Activated naive CD8-positive, alpha-beta T cell treated with anti-CD3 and anti-CD28 coated beads, Interleukin-2, amount 50 U/mL, for 16 hours (primary cell): ENCODE data around the gene ECI1.
"Not testable (repeated sequence)": the region's sequence is repeated elsewhere in the genome, so short reads cannot be mapped to it uniquely, and the experiment has no call there.

Experiments
- DNase-seq: peaks from one replicate; pipeline ENCODE4 v3.0.0-alpha.2; 2020; ENCODE audit warnings: low read depth, low spot score

ECI1 gene

DNA sequence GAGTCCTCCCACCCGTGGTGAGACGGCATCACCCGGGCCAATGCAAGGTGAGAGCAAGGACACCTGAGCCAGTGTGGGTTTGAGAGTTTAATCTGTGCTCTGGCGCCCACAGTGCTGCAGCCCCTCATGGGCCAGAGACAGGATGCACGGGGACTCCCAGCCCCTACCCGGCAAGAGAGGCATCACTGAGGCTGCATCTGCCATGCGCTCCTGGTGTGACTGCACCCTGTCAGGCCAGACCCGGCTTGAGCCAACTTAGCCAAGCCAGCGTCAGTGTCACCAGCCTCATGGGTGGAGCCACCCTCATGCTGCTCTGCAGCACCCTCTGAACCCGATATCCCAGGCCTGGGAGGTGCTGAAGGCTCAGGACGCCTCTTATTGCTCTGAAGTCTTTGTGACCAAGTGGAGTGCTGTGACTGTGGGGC lies 39.5 kb downstream of the ECI1 start:
- no peak for DNase-seq

DNA sequence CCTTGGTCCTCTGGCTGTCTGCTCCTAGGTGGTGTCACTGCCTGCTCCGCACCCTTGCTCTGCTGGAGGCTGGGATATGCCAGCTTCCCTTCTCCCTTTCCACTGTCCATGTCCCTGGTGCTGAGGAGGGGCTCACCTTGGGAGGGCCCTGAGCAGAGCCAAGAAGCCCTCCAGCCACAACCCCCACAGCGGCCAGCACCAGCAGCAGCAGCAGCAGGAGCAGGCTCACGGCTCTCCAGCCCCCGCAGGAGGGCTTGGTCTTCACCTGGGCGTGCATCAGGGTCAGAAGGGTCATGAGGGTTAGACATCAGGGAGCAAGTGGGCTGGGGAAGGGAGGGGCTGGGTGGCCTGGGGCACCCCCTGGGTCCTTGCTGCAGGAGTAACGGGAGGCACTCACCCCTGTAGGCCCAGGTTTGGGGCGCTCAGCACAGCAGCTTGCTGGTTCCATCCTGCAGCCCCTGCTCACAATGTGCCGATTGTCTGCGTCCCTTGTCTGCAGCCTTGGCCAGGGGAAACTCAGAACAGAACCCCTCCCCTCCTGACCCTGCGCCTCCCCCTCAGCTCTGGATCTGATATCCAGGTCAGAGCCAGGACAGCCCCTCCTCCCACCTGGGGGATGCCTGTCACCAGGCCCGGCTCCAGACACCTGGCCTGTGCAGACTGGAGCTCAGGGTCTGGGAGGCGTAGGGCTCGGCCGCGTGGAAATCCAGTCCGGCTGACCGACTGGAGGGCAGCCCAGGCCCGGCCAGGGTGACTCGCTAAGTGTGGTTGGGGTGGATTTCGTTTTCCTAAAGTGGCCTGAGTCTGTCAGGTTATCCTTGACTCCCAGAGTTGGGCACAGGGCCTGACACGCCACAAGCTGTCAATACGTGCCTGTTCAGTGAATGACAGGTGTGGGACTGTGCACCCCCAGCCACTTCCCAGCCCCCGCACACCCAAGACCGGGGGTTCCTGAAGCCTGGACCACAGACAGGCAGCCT lies 40.7 kb downstream of the ECI1 start, which contains the start of gene BRICD5:
Gene BRICD5, minus strand, starts transcription at position 478 of the 980 bp plus-strand sequence. Its CDS starts 30 bp downstream, at position 448.
- DNase-seq, result no peak

DNA sequence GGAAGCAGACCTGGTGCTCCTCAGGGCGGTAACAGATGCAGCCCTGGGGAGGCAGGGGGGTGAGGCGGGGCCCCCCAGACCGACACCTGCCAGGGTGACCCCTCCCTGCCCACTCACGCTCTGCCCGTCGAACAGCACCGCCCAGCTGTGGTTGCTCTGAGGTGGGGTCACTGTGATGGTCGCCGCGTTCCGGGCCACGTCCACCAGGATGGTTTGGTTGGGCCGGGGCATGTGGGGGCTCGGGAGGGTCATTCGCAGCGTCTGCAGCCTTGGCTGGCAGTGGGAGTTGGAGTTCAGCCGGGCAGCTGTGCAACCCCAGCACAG lies 41.4 kb downstream of the ECI1 start:
- no peak for DNase-seq

DNA sequence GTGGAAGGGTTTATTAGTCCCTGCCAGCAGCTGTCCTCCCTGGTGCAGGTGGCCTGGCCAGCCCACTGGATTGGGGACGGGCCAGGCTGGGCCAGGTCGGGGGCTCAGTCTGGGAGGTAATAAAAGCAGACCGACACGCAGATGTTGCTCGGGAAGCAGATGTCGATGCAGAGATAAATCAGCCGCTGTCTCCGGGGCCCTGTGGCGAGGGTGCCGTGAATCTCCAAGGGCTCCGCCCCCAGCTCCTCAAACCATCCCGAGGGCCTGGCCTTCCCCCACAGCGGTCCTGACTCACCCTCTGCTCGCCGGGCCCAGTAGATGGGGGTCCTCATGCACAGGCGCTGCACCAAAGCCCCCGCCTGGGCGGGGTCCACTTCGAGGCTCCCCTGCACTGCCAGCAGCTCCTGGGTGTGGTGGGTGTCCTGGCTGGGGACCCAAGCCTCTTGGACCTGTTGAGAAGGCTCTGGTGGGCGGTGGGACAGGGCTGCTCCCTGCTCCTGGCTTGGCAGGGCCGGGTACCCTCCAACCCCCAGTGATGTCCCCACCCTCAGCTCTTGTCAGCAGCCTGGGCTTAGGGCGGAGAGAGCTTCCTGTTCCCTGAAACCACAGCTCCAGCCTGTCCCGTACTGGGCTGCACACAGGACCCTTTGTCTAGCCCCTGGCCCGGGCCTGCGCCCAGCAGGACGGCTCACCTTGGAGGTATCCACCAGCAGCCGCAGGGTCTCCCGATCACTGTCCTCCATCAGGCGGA lies 42.0 kb downstream of the ECI1 start:
- DNase-seq, result no peak

DNA sequence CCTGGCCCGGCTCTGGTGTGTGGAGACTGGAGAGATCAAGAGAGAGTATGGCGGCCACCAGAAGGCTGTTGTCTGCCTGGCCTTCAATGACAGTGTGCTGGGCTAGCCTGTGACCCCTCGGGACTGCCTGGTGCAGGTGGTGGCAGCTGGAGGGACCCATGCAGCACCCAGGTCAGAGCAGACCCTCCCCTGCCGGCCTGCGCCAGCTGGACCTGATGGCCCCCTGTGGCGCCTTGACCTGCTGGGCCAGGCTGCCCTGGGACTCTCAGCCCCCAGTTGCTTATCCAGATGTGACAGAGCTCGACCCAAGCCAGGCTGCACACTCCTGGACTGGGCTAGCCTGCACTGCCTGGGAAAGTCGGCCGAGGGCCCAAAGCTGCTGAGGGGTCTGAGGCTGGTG lies 42.6 kb downstream of the ECI1 start:
- DNase-seq, result no peak

DNA sequence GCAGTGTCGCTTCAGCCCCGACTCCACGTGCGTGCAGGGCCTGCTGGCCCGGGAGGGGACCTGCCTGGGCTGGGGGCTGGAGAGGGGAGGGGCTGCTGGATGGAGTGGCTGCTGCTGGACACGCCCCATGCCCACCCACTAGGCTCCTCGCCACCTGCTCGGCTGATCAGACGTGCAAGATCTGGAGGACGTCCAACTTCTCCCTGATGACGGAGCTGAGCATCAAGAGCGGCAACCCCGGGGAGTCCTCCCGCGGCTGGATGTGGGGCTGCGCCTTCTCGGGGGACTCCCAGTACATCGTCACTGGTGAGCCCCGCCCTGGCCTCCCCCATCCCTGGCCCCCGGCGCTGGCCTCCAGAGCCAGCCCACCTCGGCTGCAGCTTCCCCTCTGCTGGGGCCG lies 43.1 kb downstream of the ECI1 start:
- DNase-seq, result no peak

DNA sequence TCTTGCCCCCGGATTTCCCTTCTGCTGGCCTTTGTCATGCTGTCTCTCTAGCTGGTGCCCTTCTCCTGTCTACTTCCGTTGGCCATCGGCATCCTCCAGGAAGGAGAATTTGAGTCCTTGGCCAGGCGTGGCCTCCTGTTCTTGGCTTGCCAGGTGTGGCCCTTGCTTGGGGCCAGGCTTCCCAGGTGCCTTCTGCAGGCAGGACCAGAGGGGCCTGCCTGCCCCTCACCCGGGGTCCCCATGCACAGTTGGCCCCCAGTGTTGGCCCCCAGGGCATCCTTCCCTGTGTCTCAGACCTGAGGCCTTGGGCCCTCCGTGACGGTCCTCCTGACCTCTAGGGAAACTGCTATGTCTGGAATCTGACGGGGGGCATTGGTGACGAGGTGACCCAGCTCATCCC lies 43.5 kb downstream of the ECI1 start:
- no peak for DNase-seq

DNA sequence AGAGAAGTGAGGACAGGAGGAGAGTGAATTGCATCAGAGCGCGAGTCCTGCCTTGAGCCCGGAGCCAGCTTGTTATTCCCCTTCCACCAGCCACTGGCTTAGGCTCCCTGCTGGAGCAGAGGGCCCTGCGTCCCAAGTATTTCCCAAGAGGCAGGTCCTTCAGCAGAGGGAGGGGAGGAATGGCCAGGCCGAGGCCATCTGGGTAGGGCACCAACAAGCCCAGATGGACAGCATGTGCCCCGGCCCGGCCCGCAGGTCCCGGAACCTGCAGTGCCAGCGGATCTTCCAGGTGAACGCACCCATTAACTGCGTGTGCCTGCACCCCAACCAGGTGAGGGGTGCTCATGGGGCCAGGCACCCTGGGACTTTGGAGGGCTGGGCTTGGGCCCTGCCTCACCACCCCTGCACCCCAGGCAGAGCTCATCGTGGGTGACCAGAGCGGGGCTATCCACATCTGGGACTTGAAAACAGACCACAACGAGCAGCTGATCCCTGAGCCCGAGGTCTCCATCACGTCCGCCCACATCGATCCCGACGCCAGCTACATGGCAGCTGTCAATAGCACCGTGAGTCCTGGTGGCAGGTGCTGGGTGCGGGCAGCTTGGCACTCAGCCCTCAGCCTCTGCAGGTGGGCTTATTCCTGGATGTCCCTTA lies 44.5 kb downstream of the ECI1 start:
- no peak for DNase-seq

DNA sequence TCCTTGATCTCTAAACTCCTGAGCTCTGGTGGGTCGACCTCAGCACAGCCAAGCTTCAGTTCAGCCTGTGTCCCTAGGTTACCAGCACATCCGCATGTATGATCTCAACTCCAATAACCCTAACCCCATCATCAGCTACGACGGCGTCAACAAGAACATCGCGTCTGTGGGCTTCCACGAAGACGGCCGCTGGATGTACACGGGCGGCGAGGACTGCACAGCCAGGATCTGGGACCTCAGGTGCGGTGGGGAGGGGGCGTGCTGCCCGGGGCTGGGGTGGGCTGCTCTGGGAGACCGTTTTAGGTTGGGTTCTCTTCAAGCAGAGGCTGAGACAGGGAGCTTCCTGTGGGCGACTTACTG lies 45.0 kb downstream of the ECI1 start:
- no peak for DNase-seq

DNA sequence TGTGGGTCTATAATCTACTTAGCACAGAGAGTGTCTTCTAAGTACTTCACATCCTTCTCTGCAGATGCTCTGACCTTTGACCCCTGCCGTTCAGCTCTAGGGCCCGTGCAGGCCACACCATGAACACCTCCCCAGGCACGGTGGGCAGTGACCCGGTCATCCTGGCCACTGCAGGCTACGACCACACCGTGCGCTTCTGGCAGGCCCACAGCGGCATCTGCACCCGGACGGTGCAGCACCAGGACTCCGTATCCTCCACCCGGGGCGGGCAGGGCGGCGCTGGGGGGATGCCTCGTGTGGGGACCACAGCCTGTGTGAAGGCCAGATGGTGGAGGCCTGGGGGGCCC lies 45.4 kb downstream of the ECI1 start:
- DNase-seq, result no peak

DNA sequence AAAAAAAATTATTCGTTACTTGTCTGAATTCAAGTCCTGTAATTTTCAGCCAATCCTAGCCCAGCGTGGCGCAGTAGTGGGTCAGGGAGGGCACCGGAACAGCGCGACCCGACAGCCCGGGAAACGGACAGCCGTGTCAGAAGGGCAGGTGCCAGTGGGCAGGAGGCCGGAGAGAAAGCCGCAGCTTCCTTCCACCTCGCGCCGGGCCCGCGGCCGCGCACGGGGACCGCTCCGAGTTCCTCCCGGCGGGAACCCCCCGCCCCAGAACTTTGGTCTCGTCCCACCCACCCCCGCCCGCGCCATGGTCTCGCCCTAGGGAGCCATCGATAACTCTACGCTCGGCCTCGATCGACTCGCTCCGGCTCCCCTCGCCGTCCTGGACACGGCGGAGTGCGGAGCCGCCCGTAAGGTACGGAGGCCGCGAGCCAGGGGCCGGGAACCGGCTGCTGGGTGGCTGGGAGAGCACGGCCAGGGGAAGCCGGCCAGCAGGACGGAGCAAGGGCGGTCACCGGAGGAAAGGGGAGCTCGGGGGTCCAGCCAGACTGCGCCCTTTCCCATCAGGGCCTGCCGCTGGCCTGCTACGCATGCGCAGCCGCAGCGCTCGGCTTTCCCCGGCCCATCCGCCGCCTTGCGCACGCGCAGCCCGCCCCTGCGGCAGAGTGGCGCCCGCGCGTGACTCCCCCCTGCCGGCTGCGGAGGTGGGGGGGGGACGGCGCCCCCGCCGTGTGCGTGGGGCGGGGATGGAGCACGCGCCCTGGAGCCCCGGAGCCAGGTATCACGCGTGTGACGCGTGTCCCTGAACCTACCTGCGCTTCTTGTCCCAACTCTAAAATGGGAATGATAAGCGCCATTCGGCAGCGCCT lies 46.1 kb downstream of the ECI1 start, which contains the start of gene MLST8:
Gene MLST8, plus strand, starts transcription at position 351 of the 863 bp plus-strand sequence. CDS start 632 bp downstream, outside the sequence.
- peak; percentile 75 for DNase-seq

DNA sequence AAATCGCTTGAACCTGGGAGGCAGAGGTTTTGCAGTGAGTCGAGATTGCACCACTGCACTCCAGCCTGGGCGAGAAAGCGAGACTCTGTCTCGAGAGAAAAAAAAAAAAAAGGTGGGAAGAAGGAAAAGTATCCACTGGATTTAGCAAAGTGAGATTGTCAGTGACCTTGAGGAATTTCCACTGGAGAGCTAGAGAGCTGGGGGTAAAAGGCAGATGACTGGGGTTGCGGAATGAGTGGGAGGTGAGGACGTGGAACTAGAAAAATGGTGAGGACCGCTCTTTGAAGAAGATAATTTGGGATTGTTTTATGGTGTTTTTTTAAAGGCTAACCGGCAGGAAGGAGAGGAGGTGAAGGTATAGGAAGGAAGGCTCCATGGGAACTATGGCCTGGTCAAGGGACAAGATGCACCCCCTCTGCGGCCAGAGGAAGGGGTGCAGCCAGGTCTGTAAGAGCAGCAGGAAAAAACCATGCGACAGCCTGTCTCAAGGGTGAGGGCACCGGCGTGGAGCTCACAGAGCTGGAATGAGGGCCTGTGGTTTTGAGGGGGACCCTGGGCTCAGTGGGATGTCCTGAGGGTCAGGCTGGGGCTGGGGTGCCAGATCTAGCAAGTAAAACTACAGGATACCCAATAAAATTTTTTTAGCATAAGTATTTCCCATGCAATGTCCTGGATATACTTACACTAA lies 46.8 kb downstream of the ECI1 start:
- DNase-seq, result no peak

DNA sequence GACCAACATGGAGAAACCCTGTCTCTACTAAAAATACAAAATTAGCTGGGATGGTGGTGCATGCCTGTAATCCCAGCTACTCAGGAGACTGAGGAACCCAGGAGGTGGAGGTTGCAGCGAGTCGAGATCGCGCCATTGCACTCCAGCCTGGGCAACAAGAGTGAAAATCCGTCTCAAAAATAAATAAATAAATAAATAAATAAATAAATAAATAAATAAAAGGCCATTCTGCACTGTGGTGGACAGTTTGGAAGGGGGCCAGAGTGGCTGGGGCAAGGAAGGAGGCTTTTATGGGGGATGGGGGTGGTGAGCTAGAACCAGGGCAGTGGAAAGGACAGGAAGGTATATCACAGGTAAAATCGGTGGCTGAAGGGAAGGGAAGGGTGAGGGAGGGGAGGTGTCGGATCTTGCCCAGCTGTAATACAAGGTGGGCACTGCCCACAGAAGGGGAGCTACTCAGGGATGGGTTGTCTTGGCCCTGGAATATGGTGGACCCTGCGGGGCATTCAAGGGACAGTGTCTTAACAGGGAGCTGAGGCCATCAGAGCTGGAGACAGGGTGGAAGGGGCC lies 48.2 kb downstream of the ECI1 start:
- not testable (repeated sequence) for DNase-seq

DNA sequence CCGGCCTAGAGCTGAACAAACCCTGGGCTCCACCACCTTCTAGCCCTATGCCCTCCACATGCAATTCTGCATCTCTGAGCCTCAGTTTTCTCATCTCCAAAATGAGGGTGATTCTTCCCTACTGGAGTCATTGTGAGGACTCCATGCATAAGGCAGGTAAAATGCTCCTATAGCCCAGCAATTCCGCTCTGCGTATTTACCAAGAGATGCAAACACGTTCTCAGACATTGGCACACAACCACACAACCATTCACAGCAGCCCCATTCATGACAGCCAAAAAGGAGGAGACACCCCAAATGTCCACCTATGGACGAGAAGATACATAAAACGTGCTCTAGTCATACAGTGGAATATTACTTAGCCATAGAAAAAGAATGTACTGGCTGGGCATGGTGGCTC lies 51.1 kb downstream of the ECI1 start:
- DNase-seq, result no peak

DNA sequence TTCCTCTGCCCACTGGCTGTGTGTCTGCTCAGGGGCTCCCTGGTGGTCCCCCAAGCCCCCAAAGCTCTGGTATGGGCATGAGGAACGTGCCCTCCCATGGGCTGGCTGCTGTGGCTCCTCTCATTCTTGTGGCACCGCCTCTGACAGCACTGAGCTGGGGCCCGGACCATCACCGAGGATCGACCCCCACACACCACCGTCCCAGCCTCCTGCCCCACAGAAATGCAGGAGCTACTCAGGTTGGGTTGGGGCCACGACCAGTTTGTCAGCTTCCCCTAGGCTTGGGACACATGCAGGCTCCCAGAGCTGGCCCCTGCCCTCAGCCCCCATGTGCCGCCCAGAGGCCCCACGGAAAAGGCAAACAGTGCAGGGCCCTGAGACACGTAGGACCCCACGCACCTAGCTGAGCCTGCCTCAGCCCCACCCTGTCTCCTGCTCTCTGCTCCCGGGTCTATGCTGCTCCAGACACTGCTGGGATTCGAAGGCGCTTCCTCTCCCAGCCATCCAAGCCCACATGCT lies 51.7 kb downstream of the ECI1 start:
- no peak for DNase-seq

DNA sequence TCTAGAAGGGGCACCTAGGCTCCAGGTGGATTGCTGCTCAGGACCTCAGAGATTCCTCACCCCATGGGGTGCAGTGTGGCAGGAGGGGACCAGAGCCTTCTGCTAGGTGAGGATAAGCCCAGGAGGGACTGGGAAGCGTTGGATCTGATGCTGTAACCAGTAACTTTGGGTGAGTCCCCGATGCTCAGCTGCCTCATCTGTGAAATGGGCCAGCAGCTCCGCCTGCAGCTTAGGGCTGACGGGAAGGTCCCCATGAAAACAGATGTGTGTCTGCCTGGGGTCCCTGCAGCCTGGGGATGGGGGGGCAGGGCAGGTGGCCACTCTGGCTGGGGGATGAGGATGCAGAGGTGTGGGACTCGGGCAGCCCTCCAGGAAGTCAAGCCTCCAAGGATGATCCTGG lies 52.3 kb downstream of the ECI1 start:
- DNase-seq, result no peak

DNA sequence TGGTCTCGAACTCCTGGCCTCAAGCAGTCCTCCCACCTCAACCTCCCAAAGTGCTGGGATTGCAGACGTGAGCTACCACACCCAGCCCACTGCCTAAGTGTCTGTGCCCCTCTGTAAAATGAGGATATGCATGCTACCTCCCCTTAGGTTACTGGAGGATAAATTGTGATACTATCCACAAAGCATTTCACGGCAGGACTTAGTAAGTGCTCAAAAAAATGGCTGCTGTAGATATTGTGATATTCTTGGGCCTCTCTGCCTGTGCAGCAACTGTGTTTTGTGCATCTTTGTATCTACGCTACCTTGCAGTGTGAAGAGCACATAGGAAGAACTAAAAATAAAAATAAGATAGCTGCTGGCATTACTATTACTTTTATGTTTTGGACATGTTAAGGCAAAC lies 53.1 kb downstream of the ECI1 start:
- DNase-seq, result no peak

DNA sequence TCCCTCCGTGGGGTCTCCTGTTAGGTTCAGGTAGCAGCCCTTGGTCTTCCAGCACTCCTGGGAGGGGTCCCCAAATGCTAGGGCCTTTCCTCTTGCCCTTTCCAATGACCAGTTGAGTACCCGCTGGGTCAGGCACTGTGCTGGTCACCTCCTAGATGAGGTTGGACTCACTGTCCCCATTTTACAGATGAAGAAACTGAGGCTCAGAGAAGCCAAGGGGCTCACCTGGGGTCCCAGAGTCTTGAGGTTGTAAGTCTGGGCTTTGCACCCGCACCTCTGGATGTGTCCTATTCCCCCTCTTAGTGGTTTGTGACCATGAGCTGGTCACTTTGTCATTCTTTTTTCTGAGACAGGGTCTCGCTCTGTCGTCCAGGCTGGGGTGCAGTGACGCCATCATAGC lies 53.6 kb downstream of the ECI1 start:
- DNase-seq, result no peak

DNA sequence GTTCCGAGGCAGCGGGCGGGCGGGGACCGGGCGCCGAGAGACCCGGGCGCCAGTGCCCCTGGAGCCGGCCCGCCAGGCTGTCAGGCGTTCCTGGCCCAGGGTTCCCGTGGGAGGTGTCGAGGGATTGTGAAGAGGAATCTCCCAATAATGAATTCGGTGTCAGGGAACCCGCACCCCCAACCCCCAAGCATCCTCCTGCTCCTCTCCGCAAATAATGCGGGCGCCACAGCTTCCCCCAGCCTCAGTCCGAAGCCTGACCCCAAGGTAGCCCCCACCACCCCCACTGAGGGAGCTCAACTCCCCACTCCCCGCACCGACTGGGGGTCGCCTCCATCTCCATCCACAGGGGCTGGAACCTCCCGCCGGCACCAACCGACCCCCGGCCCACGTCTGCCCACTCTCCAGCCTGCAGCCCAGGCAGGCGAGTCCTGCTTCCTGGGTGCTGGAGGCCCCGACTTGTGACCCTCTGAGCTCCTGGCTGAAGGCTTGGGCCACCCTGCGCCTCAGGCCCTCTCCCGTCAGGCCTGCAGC lies 54.3 kb downstream of the ECI1 start:
- DNase-seq, result no peak
